OCI-LY7 (cell line): Measurements from ENCODE around the gene SYTL5. TPM values are rescaled to one million over a fixed set of nuclear protein-coding genes. Genes with fewer than 3 reads are reported as not detected.
A peak's percentile ranks its signal among the peaks of the same experiment; 100 is the strongest.

Experiments used
- BruUV-seq: library from RNA; stranded (reverse); fragments of 400-500 nt; replicated peaks from 2 replicates; lab custom pipeline; 2021; lab: Mats Ljungman, UMichigan
- CTCF ChIA-PET: fragments of 300-600 bp; sonication (Branson Sonifier 250); formaldehyde crosslinking; loops from one replicate; lab custom pipeline; 2022; ENCODE audit warnings: antibody characterized with exemption; ENCODE audit not compliant: unreplicated experiment; lab: Charles Lee
- POLR2A ChIA-PET: fragments of 300-600 bp; sonication (Branson Sonifier 250); formaldehyde crosslinking; loops from one replicate; lab custom pipeline; 2022; ENCODE audit warnings: antibody characterized with exemption; lab: Charles Lee
- DNase-seq: peaks from one replicate; pipeline ENCODE4 v3.0.0-alpha.2; 2015; ENCODE audit warnings: low spot score
- H2AFZ ChIP-seq: fragments of 200-600 bp; sonication (generic), shearing (Covaris generic); 2 replicates; pipeline ENCODE4 v1.6.1; 2014; ENCODE audit warnings: mild to moderate bottlenecking, antibody characterized with exemption, low read length, moderate library complexity
- H3K27ac ChIP-seq: fragments of 200-600 bp; sonication (generic); 2 replicates; pipeline ENCODE4 v1.5.1; 2014; ENCODE audit warnings: mixed run types, low read depth, mild to moderate bottlenecking, moderate library complexity, low read length, inconsistent platforms; ENCODE audit not compliant: poor library complexity, severe bottlenecking
- H3K36me3 ChIP-seq: fragments of 200-600 bp; sonication (generic); 2 replicates; pipeline ENCODE4 v1.6.1; 2014; ENCODE audit warnings: mild to moderate bottlenecking, antibody characterized with exemption, low read length, moderate library complexity, mixed read lengths; ENCODE audit not compliant: insufficient read depth
- H3K4me1 ChIP-seq: fragments of 200-600 bp; sonication (generic); 2 replicates; pipeline ENCODE4 v1.5.1; 2014; ENCODE audit warnings: mild to moderate bottlenecking, low read length; ENCODE audit not compliant: insufficient read depth, poor library complexity, severe bottlenecking
- H3K4me2 ChIP-seq: fragments of 200-600 bp; sonication (generic); 2 replicates; pipeline ENCODE4 v1.6.1; 2014; ENCODE audit warnings: mild to moderate bottlenecking, low read length
- H3K4me3 ChIP-seq: fragments of 200-600 bp; sonication (generic); 2 replicates; pipeline ENCODE4 v1.5.1; 2014; ENCODE audit warnings: mild to moderate bottlenecking, low read depth, low read length; ENCODE audit not compliant: poor library complexity, severe bottlenecking
- H3K79me2 ChIP-seq: fragments of 200-600 bp; sonication (generic); 2 replicates; pipeline ENCODE4 v1.6.1; 2016; ENCODE audit warnings: low read depth, mild to moderate bottlenecking, low read length, moderate library complexity, mixed read lengths; ENCODE audit not compliant: insufficient read depth
- H3K9me2 ChIP-seq: fragments of 200-600 bp; sonication (generic); 2 replicates; pipeline ENCODE4 v1.6.1; 2016; ENCODE audit warnings: mild to moderate bottlenecking, low read length, mixed read lengths; ENCODE audit not compliant: insufficient read depth
- H3K9me3 ChIP-seq: fragments of 200-600 bp; sonication (generic); 2 replicates; pipeline ENCODE4 v1.6.1; 2014; ENCODE audit warnings: mild to moderate bottlenecking, mixed run types, low read length, mixed read lengths
- H4K20me1 ChIP-seq: fragments of 200-600 bp; sonication (generic); 2 replicates; pipeline ENCODE4 v1.6.1; 2014; ENCODE audit warnings: mild to moderate bottlenecking, antibody characterized with exemption, low read length, moderate library complexity, mixed read lengths; ENCODE audit not compliant: insufficient read depth
- EZH2phosphoT487 ChIP-seq: fragments of 200-600 bp; sonication (generic); IDR thresholded peaks from 2 replicates; pipeline ENCODE4 v1.6.1; 2018; ENCODE audit warnings: low read depth, borderline replicate concordance, mild to moderate bottlenecking, mixed run types, antibody characterized with exemption, low read length, moderate library complexity, mixed read lengths
- intact Hi-C: fragments of 100-400 bp; cut with micrococcal nuclease; formaldehyde crosslinking; loops from one replicate; pipeline ENCODE4 v1.10.0; 2022; ENCODE audit not compliant: unreplicated experiment
- total RNA-seq, 2 experiments: library from RNA; depleted of rRNA in 1 of 2; stranded (reverse); fragments of >200 nt in 1 of 2; shearing (Covaris generic) in 1 of 2; gene quantifications; 2 replicates each; pipeline ENCODE4 v1.2.3, GENCODE V29; 2014 to 2022
- TF ChIP-seq, protein P1 (sequence below): fragments of 200-600 bp; sonication (generic); conservative IDR thresholded peaks from 2 replicates; pipeline ENCODE4 v1.5.1; 2014; ENCODE audit warnings: mild to moderate bottlenecking, antibody characterized with exemption, low read length, moderate library complexity, mixed read lengths

SYTL5 gene
- total RNA-seq, 2 experiments from 2014 or later, result not detected

DNA sequence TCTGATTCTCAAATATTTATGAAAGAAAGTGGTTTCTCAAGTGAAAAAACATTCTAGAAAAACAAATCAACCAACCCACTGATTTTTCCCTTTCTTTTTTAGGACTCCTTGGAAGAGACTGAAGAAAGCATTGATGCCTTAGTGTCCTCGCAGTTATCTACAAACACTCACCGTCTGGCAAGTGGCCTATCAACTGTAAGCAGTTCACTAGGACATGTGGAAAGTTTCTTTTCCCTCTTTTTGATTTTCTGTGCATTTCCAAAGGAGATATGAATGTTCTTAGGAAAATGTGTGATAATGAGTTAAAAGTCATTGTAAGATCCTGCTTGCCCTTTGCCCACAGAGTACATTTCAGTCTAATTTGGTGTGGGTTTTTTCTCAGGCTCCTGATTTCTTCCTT lies 95.9 kb downstream of the SYTL5 start:
- H3K4me3 ChIP-seq, result no peak overlapping the region
- BruUV-seq, result no TSS peak
- peaks cover 16% of the 10 kb centered on the region for H3K4me1 ChIP-seq
- TF ChIP-seq, protein P1, sequence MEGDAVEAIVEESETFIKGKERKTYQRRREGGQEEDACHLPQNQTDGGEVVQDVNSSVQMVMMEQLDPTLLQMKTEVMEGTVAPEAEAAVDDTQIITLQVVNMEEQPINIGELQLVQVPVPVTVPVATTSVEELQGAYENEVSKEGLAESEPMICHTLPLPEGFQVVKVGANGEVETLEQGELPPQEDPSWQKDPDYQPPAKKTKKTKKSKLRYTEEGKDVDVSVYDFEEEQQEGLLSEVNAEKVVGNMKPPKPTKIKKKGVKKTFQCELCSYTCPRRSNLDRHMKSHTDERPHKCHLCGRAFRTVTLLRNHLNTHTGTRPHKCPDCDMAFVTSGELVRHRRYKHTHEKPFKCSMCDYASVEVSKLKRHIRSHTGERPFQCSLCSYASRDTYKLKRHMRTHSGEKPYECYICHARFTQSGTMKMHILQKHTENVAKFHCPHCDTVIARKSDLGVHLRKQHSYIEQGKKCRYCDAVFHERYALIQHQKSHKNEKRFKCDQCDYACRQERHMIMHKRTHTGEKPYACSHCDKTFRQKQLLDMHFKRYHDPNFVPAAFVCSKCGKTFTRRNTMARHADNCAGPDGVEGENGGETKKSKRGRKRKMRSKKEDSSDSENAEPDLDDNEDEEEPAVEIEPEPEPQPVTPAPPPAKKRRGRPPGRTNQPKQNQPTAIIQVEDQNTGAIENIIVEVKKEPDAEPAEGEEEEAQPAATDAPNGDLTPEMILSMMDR, result no peak
- TF ChIP-seq EZH2phosphoT487, result no peak
- H4K20me1 ChIP-seq, result no peaks in the 10 kb centered on the region
- no peaks in the 10 kb centered on the region for H3K9me2 ChIP-seq
- no peak overlapping the region for H2AFZ ChIP-seq
- H3K27ac ChIP-seq, result no peak overlapping the region
- H3K4me2 ChIP-seq, result no peak overlapping the region
- intact Hi-C loops, result no loop called here
- no peak for DNase-seq
- H3K79me2 ChIP-seq, result no peaks in the 10 kb centered on the region
- POLR2A ChIA-PET, result no interaction called here
- H3K9me3 ChIP-seq, result no peaks in the 10 kb centered on the region
- CTCF ChIA-PET, result no interaction called here
- H3K36me3 ChIP-seq, result no peaks in the 10 kb centered on the region

DNA sequence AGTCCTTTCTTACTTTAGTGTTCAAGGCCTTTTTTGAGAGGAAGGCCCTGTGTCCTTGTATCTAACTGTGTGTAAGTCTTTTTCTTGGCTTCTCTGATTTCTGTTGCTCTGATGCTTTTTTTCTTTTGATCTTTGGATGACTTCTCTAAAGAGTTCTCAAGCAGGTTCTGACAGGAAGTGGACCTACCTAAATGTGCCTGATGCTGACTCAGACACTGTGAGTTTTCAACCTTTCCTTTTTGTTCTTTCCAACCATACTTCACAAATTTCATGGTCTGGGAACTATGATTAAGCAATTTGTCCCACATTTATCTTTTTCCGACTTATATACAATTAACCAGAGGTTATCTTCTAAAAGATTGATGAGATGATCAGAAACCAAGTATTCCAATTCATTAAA lies 96.5 kb downstream of the SYTL5 start:
- POLR2A ChIA-PET, result no interaction called here
- TF ChIP-seq EZH2phosphoT487, result no peak

DNA sequence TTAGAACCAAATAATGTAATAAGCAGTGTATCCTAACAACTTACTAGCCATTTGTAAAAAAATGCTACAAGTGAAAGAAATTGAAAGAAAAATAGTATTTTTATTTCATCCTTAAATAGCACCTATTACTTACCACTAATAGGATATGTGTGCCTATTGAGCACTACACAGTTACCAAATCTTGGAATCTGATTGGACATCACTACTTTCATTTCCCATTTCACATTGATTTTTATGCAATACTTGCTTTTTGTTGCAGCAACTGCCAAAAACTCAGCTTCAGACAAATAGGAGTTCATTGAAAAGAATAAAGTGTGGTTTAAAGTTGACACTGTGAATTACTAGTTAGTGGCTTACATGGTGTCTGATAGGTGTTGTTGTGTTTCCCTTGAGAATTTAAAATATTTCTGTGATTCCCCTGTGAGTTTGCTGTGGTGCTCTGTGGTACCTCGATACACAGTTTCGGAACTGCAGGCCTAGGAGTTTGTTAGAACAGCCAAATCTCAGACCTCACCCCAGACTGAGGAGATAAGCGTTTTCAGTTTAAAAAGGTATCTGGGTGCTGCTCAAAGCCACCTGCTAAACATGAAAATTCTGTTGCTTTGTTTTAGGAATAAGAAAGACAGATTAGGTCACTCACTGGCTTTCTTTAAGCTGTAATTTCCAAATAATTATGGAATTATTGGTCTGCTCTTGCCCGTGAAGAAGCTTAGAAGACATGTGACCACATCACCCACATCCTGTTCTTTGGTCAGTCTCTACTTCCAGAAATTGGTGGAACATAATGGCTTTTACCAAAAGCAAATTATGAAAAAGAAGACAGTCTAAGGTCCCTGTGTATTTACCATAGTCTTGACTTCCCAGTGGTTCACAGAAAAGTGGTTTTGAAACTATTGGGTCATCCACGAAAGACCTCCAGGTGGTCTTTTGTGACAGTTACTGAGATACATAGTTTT lies 97.8 kb downstream of the SYTL5 start:
- no peaks in the 10 kb centered on the region for H3K9me3 ChIP-seq
- H3K4me2 ChIP-seq, result no peak overlapping the region
- H3K4me3 ChIP-seq, result no peak overlapping the region
- H3K9me2 ChIP-seq, result no peaks in the 10 kb centered on the region
- TF ChIP-seq EZH2phosphoT487, result no peak
- TF ChIP-seq, protein P1, result no peak
- ChIA-PET CTCF (no interaction called here), POLR2A (no interaction called here)
- H2AFZ ChIP-seq, result peak overlapping the region; percentile 50; the same call in 1 of the 2 replicates
- intact Hi-C loops, result no loop called here
- H3K79me2 ChIP-seq, result no peaks in the 10 kb centered on the region
- BruUV-seq, result no TSS peak
- peaks cover 33% of the 10 kb centered on the region for H3K4me1 ChIP-seq
- no peak for DNase-seq
- no peaks in the 10 kb centered on the region; the same call in 1 of the 2 replicates for H3K36me3 ChIP-seq
- no peak overlapping the region for H3K27ac ChIP-seq
- H4K20me1 ChIP-seq, result no peaks in the 10 kb centered on the region

More for the DNA sequence above, 96.5 kb downstream of the SYTL5 start:
- no peaks in the 10 kb centered on the region for H3K9me3 ChIP-seq
- H3K79me2 ChIP-seq, result no peaks in the 10 kb centered on the region
- CTCF ChIA-PET, result no interaction called here
- no peak overlapping the region for H2AFZ ChIP-seq
- no TSS peak for BruUV-seq
- peak; percentile 1 for DNase-seq
- H3K36me3 ChIP-seq, result no peaks in the 10 kb centered on the region
- no peaks in the 10 kb centered on the region for H3K9me2 ChIP-seq
- H3K27ac ChIP-seq, result no peak overlapping the region
- H3K4me3 ChIP-seq, result no peak overlapping the region
- H3K4me1 ChIP-seq, result peaks cover 20% of the 10 kb centered on the region
- H4K20me1 ChIP-seq, result no peaks in the 10 kb centered on the region
- intact Hi-C loops, result no loop called here
- H3K4me2 ChIP-seq, result no peak overlapping the region
